Upper lobe of right lung (tissue), 1 donor: ENCODE results near the gene PANK2. TPM values are rescaled to one million over a fixed set of nuclear protein-coding genes. Genes with fewer than 3 reads are reported as not detected.

Experiments used
- ATAC-seq: fragments of 200-7000 bp; cut with Tn5 transposase; one replicate; pipeline ENCODE4 v1.9.1; 2020; ENCODE audit warnings: mild to moderate bottlenecking, moderate library complexity
- DNase-seq: peaks from one replicate; pipeline ENCODE4 v3.0.0-alpha.2; 2020
- H3K27ac ChIP-seq: fragments of 200-600 bp; one replicate; pipeline ENCODE4 v1.8.0; 2022
- H3K27me3 ChIP-seq: fragments of 200-600 bp; one replicate; pipeline ENCODE4 v1.8.0; 2022; ENCODE audit warnings: mild to moderate bottlenecking
- H3K36me3 ChIP-seq: fragments of 200-600 bp; one replicate; pipeline ENCODE4 v1.8.0; 2022
- H3K4me1 ChIP-seq: fragments of 200-600 bp; one replicate; pipeline ENCODE4 v1.8.0; 2022
- H3K4me3 ChIP-seq: fragments of 200-600 bp; one replicate; pipeline ENCODE4 v1.8.0; 2022; ENCODE audit warnings: mild to moderate bottlenecking
- H3K9me3 ChIP-seq: fragments of 200-600 bp; one replicate; pipeline ENCODE4 v1.8.0; 2022
- intact Hi-C: fragments of 100-400 bp; cut with DNase I; formaldehyde crosslinking; loops from one replicate; pipeline ENCODE4 v1.11.0; 2022
- total RNA-seq: library from RNA; stranded (reverse); fragmentation: NEBNext Ultra II Directional; extraction: Animal tissue kit (Norgen Biotek cat#: 25700); gene quantifications from one replicate; pipeline ENCODE4 v1.2.1, GENCODE V29; 2021
- TF ChIP-seq, protein P1 (sequence below): fragments of 200-600 bp; IDR thresholded peaks from one replicate; pipeline ENCODE4 v1.8.0; 2022; ENCODE audit warnings: antibody characterized with exemption
- donor health status: DM: no; HTN: yes; CAD: no; lungs with severe emphysema.

The PANK2 gene
- total RNA-seq, 1 donor from 2014 or later: 37.6 TPM

DNA sequence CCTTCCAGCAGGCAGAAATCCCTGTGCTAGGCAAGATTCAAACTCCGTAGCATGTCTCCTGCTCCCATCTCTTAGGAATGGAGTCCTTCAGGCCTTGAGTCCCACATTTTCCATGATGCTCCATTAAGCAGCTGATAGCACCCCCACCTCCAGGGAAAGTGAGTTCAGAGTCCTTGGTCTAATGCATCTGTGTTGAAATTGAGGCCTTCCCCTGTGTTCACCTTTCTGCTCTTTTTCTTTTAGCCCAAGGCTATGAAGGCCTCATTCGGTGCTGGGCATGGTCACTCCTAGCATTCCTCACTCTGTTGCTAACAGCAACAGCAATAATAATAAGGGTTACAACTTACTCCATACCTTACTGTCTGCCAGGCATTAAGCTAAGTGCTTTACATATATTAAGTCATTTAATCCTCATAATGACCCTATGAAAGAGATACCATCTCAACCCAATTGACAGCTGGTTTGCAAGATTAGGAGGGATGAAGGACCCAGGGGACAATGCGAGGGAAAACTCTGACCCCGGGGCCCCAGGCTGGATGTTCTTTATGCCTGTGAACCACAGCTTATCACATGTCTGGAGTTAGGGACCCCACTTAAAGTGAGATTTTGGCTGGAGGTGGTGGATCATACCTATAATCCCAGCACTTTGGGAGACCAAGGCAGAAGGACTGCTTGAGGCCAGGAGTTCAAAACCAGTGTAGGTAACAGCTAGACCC is 17.5 kb upstream of the PANK2 start:
- Histone ChIP-seq H3K4me3 (no peak overlapping the region), H3K36me3 (peaks cover 48% of the 10 kb centered on the region), H3K27ac (no peak overlapping the region), H3K9me3 (no peaks in the 10 kb centered on the region), H3K27me3 (no peaks in the 10 kb centered on the region), H3K4me1 (no peaks in the 10 kb centered on the region)
- DNase-seq (no peak), ATAC-seq (no peak)
- intact Hi-C loops: no loop called here
- TF ChIP-seq, protein P1, sequence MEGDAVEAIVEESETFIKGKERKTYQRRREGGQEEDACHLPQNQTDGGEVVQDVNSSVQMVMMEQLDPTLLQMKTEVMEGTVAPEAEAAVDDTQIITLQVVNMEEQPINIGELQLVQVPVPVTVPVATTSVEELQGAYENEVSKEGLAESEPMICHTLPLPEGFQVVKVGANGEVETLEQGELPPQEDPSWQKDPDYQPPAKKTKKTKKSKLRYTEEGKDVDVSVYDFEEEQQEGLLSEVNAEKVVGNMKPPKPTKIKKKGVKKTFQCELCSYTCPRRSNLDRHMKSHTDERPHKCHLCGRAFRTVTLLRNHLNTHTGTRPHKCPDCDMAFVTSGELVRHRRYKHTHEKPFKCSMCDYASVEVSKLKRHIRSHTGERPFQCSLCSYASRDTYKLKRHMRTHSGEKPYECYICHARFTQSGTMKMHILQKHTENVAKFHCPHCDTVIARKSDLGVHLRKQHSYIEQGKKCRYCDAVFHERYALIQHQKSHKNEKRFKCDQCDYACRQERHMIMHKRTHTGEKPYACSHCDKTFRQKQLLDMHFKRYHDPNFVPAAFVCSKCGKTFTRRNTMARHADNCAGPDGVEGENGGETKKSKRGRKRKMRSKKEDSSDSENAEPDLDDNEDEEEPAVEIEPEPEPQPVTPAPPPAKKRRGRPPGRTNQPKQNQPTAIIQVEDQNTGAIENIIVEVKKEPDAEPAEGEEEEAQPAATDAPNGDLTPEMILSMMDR: no peak

DNA sequence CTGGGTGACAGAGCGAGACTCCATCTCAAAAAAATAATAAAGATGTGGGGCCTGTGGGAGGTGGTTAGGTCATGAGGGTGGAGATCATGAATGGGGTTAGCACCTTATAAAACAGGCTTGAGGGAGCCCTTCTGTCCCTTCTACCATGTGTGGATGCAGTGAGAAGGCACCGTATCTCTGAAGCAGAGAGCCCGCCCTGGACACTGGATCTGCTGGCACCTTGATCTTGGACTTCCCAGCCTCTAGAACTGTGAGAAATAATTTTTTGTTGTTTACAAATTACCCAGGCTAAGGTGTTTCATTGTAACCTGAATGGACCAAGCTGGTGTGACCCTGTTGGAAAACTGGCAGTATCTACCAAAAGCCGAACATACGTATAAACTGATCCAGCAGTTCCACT is 15.7 kb upstream of the PANK2 start:
- Histone ChIP-seq H3K27ac (no peak overlapping the region), H3K27me3 (no peaks in the 10 kb centered on the region), H3K36me3 (peaks cover 36% of the 10 kb centered on the region), H3K4me3 (no peak overlapping the region), H3K9me3 (no peaks in the 10 kb centered on the region), H3K4me1 (no peaks in the 10 kb centered on the region)
- TF ChIP-seq, protein P1: no peak
- DNase-seq: no peak
- intact Hi-C loops: no loop called here
- ATAC-seq: no peak

- ATAC-seq (no peak), DNase-seq (no peak)
- H3K9me3 ChIP-seq: no peaks in the 10 kb centered on the region
- TF ChIP-seq, protein P1: no peak
- peaks cover 29% of the 10 kb centered on the region for H3K36me3 ChIP-seq
- H3K4me3 ChIP-seq: no peak overlapping the region
- no peaks in the 10 kb centered on the region for H3K27me3 ChIP-seq
- no peaks in the 10 kb centered on the region for H3K4me1 ChIP-seq
- intact Hi-C loops: no loop called here
- no peak overlapping the region for H3K27ac ChIP-seq
Observed at GRCh38 chr20:3874194-3874844, 14.9 kb upstream of the PANK2 start.

DNA sequence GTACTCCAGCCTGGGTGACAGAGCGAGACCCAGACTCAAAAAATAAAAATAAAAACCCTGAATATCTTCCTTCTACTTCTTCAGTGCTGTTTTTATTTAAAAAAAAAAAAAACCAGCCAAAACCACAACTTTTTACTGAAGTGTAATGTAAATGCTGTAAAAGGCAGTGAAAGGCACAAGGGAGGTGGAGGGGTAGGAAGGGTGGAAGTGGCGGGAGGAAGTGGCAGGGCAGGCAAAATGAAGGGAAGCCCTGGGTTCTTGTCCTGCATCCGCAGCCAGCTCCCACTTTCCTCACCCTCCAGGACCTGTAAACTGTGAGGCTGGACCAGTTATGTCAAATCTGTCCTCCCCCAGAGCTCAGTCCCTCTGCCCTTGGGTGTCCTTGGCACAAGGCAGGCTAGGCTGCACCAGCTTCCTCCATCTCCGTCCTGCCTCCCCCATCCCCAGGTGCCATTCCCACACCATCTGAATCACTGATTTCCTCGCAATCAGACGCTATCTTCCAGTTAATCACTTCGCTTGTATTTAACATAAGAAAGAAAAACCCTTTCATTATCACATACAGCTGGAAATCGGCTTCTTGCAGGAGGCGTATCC is 13.7 kb upstream of the PANK2 start:
- H3K36me3 ChIP-seq: peaks cover 21% of the 10 kb centered on the region
- H3K4me3 ChIP-seq: no peak overlapping the region
- intact Hi-C loops: no loop called here
- no peaks in the 10 kb centered on the region for H3K4me1 ChIP-seq
- no peaks in the 10 kb centered on the region for H3K9me3 ChIP-seq
- H3K27ac ChIP-seq: no peak overlapping the region
- TF ChIP-seq, protein P1: no peak
- H3K27me3 ChIP-seq: no peaks in the 10 kb centered on the region
- DNase-seq: no peak
- ATAC-seq: peak; percentile 24

GRCh38 chr20:3876000-3876399 is 13.2 kb upstream of the PANK2 start:
- Histone ChIP-seq H3K4me3 (no peak overlapping the region), H3K9me3 (no peaks in the 10 kb centered on the region), H3K36me3 (peaks cover 20% of the 10 kb centered on the region), H3K27ac (no peak overlapping the region), H3K4me1 (no peaks in the 10 kb centered on the region), H3K27me3 (no peaks in the 10 kb centered on the region)
- ATAC-seq: no peak
- intact Hi-C loops: no loop called here
- TF ChIP-seq, protein P1: no peak
- DNase-seq: no peak
